Activated T-cell treated with anti-CD3 and anti-CD28 coated beads, Interleukin-2, amount 50 U/mL, for 4 hours (primary cell): ENCODE measurements around the gene PLEKHH1. TPM values are rescaled to one million over a fixed set of nuclear protein-coding genes. Genes with fewer than 3 reads are reported as not detected.

ENCODE experiments used
- ATAC-seq, 2 donors: fragments of 200-7000 bp; cut with Tn5 transposase; one replicate each; pipeline ENCODE4 v1.10.0; 2021
- DNase-seq: peaks from one replicate; pipeline ENCODE4 v3.0.0-alpha.2; 2020
- H3K27me3 Mint-ChIP-seq: one replicate; pipeline ENCODE4 v1.8.0; 2021; ENCODE audit warnings: low read depth, mixed read lengths
- H3K36me3 Mint-ChIP-seq: one replicate; pipeline ENCODE4 v1.8.0; 2022; ENCODE audit warnings: mixed read lengths; ENCODE audit not compliant: insufficient read depth
- H3K4me1 Mint-ChIP-seq: one replicate; pipeline ENCODE4 v1.8.0; 2021; ENCODE audit warnings: low read depth, mixed read lengths
- H3K4me3 Mint-ChIP-seq: one replicate; pipeline ENCODE4 v1.8.0; 2021; ENCODE audit warnings: mild to moderate bottlenecking, moderate library complexity, mixed read lengths
- H3K9me3 Mint-ChIP-seq: one replicate; pipeline ENCODE4 v1.8.0; 2021; ENCODE audit warnings: mixed read lengths
- total RNA-seq, 3 donors: library from RNA; stranded (reverse); gene quantifications; one replicate each; pipeline ENCODE4 v1.2.1, GENCODE V29; 2021

PLEKHH1 gene
- total RNA-seq, 3 donors from 2014 or later: 1.1 to 2.3 (median 1.1) TPM

DNA sequence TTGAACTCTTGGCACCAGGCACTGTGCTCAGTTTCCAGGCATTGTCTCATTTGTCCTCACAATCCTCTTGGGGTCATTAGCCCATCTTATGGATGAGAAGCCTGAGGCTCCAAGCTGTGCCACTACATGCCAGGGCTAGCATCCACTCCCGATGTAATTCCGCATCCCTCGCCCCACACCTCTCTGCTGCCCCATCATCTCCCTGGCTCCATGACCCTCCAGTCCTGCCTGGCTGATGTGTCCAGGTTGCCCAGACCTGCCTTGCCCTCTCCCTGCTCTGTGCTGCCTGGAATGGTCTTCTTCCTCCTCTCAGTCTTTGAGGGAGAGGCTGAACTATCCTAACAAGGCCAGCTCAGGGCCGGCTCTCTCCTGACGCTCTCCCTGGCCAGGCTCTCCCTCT is 39.5 kb downstream of the PLEKHH1 start:
- H3K4me1 Mint-ChIP-seq: no peaks in the 10 kb centered on the region
- DNase-seq (no peak), ATAC-seq (no peak)
- no peak overlapping the region for H3K4me3 Mint-ChIP-seq
- peaks cover 5% of the 10 kb centered on the region for H3K27me3 Mint-ChIP-seq
- H3K36me3 Mint-ChIP-seq: no peaks in the 10 kb centered on the region
- no peaks in the 10 kb centered on the region for H3K9me3 Mint-ChIP-seq

DNA sequence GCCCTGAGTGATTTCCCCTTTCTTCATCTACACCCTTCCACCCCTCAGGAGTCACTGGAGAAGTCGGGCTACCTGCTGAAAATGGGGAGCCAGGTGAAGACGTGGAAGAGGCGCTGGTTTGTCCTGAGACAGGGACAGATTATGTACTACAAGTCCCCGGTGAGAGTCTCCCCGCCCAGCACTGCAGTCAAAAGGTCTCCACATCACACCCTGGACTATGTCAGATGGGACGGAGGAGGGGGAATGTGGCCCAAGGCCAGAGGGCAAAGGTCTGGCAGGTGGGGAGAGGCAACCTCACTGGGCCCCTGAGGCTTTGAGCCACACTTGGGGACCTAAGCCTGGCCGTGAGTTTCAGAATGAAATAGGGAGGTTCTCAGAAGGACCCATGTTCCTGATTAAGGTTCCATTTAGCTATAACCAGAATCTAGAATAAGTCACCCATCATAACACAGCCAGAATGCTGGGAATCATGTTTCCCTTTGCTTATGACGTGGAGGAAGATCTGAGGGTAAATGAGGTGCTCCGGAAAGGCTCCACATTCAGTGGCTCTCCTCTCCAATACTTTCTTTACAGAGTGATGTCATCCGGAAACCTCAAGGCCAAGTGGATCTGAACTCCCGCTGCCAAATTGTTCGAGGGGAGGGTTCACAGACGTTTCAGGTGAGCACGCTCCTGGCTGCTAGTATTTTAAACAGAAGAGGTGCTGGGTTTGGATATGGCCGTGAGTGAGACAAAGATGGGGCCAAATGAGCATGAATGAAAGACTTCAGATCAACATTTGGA is 40.3 kb downstream of the PLEKHH1 start:
- ATAC-seq (no peak), DNase-seq (no peak)
- Mint-ChIP-seq H3K36me3 (no peaks in the 10 kb centered on the region), H3K27me3 (peaks cover 5% of the 10 kb centered on the region), H3K4me3 (no peak overlapping the region), H3K9me3 (no peaks in the 10 kb centered on the region), H3K4me1 (no peaks in the 10 kb centered on the region)

- Mint-ChIP-seq H3K9me3 (no peaks in the 10 kb centered on the region), H3K4me1 (no peaks in the 10 kb centered on the region), H3K4me3 (no peak overlapping the region), H3K36me3 (no peaks in the 10 kb centered on the region), H3K27me3 (peaks cover 5% of the 10 kb centered on the region)
- DNase-seq: no peak
- no peak for ATAC-seq
Observed at GRCh38 chr14:67574156-67574555, 41.1 kb downstream of the PLEKHH1 start.

GRCh38 chr14:67574806-67575205 is 41.7 kb downstream of the PLEKHH1 start:
- Mint-ChIP-seq H3K36me3 (no peaks in the 10 kb centered on the region), H3K4me3 (no peak overlapping the region), H3K4me1 (no peaks in the 10 kb centered on the region), H3K9me3 (no peaks in the 10 kb centered on the region), H3K27me3 (peaks cover 5% of the 10 kb centered on the region)
- ATAC-seq: no peak
- no peak for DNase-seq

GRCh38 chr14:67575684-67576083 is 42.6 kb downstream of the PLEKHH1 start:
- ATAC-seq: no peak
- no peaks in the 10 kb centered on the region for H3K9me3 Mint-ChIP-seq
- no peak for DNase-seq
- no peak overlapping the region for H3K4me3 Mint-ChIP-seq
- H3K4me1 Mint-ChIP-seq: no peaks in the 10 kb centered on the region
- H3K36me3 Mint-ChIP-seq: no peaks in the 10 kb centered on the region
- peaks cover 5% of the 10 kb centered on the region for H3K27me3 Mint-ChIP-seq

- Mint-ChIP-seq H3K27me3 (peaks cover under 1% of the 10 kb centered on the region), H3K36me3 (no peaks in the 10 kb centered on the region), H3K9me3 (no peaks in the 10 kb centered on the region), H3K4me1 (no peaks in the 10 kb centered on the region), H3K4me3 (no peak overlapping the region)
- no peak for DNase-seq
- ATAC-seq: no peak
Observed at GRCh38 chr14:67576216-67576955, 43.3 kb downstream of the PLEKHH1 start.

GRCh38 chr14:67577181-67577808 is 44.2 kb downstream of the PLEKHH1 start:
- no peaks in the 10 kb centered on the region for H3K27me3 Mint-ChIP-seq
- ATAC-seq (no peak), DNase-seq (no peak)
- no peaks in the 10 kb centered on the region for H3K9me3 Mint-ChIP-seq
- no peak overlapping the region for H3K4me3 Mint-ChIP-seq
- H3K36me3 Mint-ChIP-seq: no peaks in the 10 kb centered on the region
- H3K4me1 Mint-ChIP-seq: no peaks in the 10 kb centered on the region

- Mint-ChIP-seq H3K27me3 (no peaks in the 10 kb centered on the region), H3K9me3 (no peaks in the 10 kb centered on the region), H3K36me3 (no peaks in the 10 kb centered on the region), H3K4me1 (no peaks in the 10 kb centered on the region), H3K4me3 (no peak overlapping the region)
- DNase-seq: no peak
- ATAC-seq: no peak
Observed at GRCh38 chr14:67577909-67578749, 45.0 kb downstream of the PLEKHH1 start.

GRCh38 chr14:67579040-67579439 is 46.0 kb downstream of the PLEKHH1 start:
- DNase-seq: no peak
- Mint-ChIP-seq H3K27me3 (no peaks in the 10 kb centered on the region), H3K4me3 (no peak overlapping the region), H3K36me3 (no peaks in the 10 kb centered on the region), H3K4me1 (no peaks in the 10 kb centered on the region), H3K9me3 (no peaks in the 10 kb centered on the region)
- ATAC-seq: no peak

GRCh38 chr14:67579636-67580035 is 46.5 kb downstream of the PLEKHH1 start:
- no peaks in the 10 kb centered on the region for H3K4me1 Mint-ChIP-seq
- ATAC-seq: no peak
- no peak overlapping the region for H3K4me3 Mint-ChIP-seq
- H3K27me3 Mint-ChIP-seq: no peaks in the 10 kb centered on the region
- DNase-seq: no peak
- no peaks in the 10 kb centered on the region for H3K9me3 Mint-ChIP-seq
- no peaks in the 10 kb centered on the region for H3K36me3 Mint-ChIP-seq

GRCh38 chr14:67580336-67581171 is 47.5 kb downstream of the PLEKHH1 start:
- Mint-ChIP-seq H3K36me3 (no peaks in the 10 kb centered on the region), H3K9me3 (no peaks in the 10 kb centered on the region), H3K27me3 (no peaks in the 10 kb centered on the region), H3K4me1 (no peaks in the 10 kb centered on the region), H3K4me3 (no peak overlapping the region)
- DNase-seq (no peak), ATAC-seq (no peak)

- ATAC-seq: no peak
- H3K4me3 Mint-ChIP-seq: no peak overlapping the region
- DNase-seq: no peak
- no peaks in the 10 kb centered on the region for H3K9me3 Mint-ChIP-seq
- H3K27me3 Mint-ChIP-seq: no peaks in the 10 kb centered on the region
- H3K4me1 Mint-ChIP-seq: no peaks in the 10 kb centered on the region
- H3K36me3 Mint-ChIP-seq: peaks cover 4% of the 10 kb centered on the region
Observed at GRCh38 chr14:67581643-67582042, 48.6 kb downstream of the PLEKHH1 start.

- DNase-seq (no peak), ATAC-seq (no peak)
- H3K27me3 Mint-ChIP-seq: no peaks in the 10 kb centered on the region
- no peak overlapping the region for H3K4me3 Mint-ChIP-seq
- H3K9me3 Mint-ChIP-seq: no peaks in the 10 kb centered on the region
- peaks cover 4% of the 10 kb centered on the region for H3K36me3 Mint-ChIP-seq
- no peaks in the 10 kb centered on the region for H3K4me1 Mint-ChIP-seq
Observed at GRCh38 chr14:67582061-67582460, 49.0 kb downstream of the PLEKHH1 start.
